Keratinocyte (primary cell): ENCODE measurements around the gene RGS9BP.

ENCODE experiments used
- CTCF ChIP-seq, 3 experiments: IDR thresholded peaks in 1 of 3; conservative IDR thresholded peaks in 1 of 3; optimal IDR thresholded peaks in 1 of 3; 2 replicates in 2 of 3; 3 replicates in 1 of 3; pipeline versions ENCODE3 to v1.5.1; 2011; ENCODE audit warnings: low read length in 3 of 3, mild to moderate bottlenecking in 3 of 3, moderate library complexity in 2 of 3, control low read depth in 1 of 3, inconsistent platforms in 1 of 3; ENCODE audit not compliant: insufficient read depth in 2 of 3; ENCODE audit errors: extremely low read depth in 1 of 3
- EZH2 ChIP-seq: IDR thresholded peaks from one replicate; pipeline ENCODE4 v1.6.1; 2012; ENCODE audit warnings: inconsistent platforms, mild to moderate bottlenecking, low read length, moderate library complexity

GRCh38 chr19:32630338-32630737 lies 45.3 kb upstream of the RGS9BP start:
- no peak for TF ChIP-seq CTCF (optimal IDR thresholded peaks at IDR 0.05 in 1 of 3, IDR thresholded peaks at IDR 0.05 in 1 of 3, conservative IDR thresholded peaks at IDR 0.05 in 1 of 3; ENCODE audit: extremely low read depth in 1 of 3, insufficient read depth in 2 of 3, low read length in 3 of 3)
- no peak for TF ChIP-seq EZH2
